ENCODE data around the gene GLTP. TPM values are rescaled to one million over a fixed set of nuclear protein-coding genes. Genes with fewer than 3 reads are reported as not detected.

Gene GLTP
- total RNA-seq, 4 donors from 2014 or later = 8.7 to 53.9 (median 24.6) TPM

GRCh38 chr12:109828754-109829511 is 51.4 kb downstream of the GLTP start:
- no peak for TF ChIP-seq POLR2A (IDR thresholded peaks at IDR 0.05)
- TF ChIP-seq CTCF (IDR thresholded peaks at IDR 0.05) = no peak
- H3K9me3 ChIP-seq = no peaks in the 10 kb centered on the region

GRCh38 chr12:109827566-109828550 is 52.5 kb downstream of the GLTP start:
- no peaks in the 10 kb centered on the region for H3K9me3 ChIP-seq
- DNase-seq = no peak

More at GRCh38 chr12:109828754-109829511, 51.4 kb downstream of the GLTP start:
- no peak overlapping the region for H3K4me3 ChIP-seq
- no peak for DNase-seq
- no peak overlapping the region for H3K27ac ChIP-seq
- H3K4me1 ChIP-seq = peaks cover 0 to 7% of the 10 kb centered on the region in 2 donors
- intact Hi-C loops (cut with DNase I; ENCODE audit: low total_unique reads) = no loop called here
- H3K36me3 ChIP-seq = no peaks in the 10 kb centered on the region
- no peaks in the 10 kb centered on the region for H3K27me3 ChIP-seq

GRCh38 chr12:109827080-109827479 is 53.3 kb downstream of the GLTP start:
- no peak overlapping the region for H3K27ac ChIP-seq
- H3K4me3 ChIP-seq = no peak overlapping the region
- no peaks in the 10 kb centered on the region for H3K36me3 ChIP-seq
- DNase-seq = no peak
- intact Hi-C loops (cut with DNase I; ENCODE audit: low total_unique reads) = no loop called here
- no peaks in the 10 kb centered on the region for H3K27me3 ChIP-seq
- H3K9me3 ChIP-seq = no peaks in the 10 kb centered on the region
- no peak for TF ChIP-seq CTCF (IDR thresholded peaks at IDR 0.05)
- TF ChIP-seq POLR2A (IDR thresholded peaks at IDR 0.05) = no peak
- no peaks in the 10 kb centered on the region for H3K4me1 ChIP-seq

More at GRCh38 chr12:109827566-109828550, 52.5 kb downstream of the GLTP start:
- Histone ChIP-seq H3K27me3 (no peaks in the 10 kb centered on the region), H3K27ac (no peak overlapping the region), H3K4me1 (peaks cover 0 to under 1% of the 10 kb centered on the region in 2 donors), H3K36me3 (no peaks in the 10 kb centered on the region), H3K4me3 (no peak overlapping the region)
- intact Hi-C loops (cut with DNase I; ENCODE audit: low total_unique reads) = no loop called here
- TF ChIP-seq CTCF (IDR thresholded peaks at IDR 0.05) (no peak), POLR2A (IDR thresholded peaks at IDR 0.05) (no peak)

GRCh38 chr12:109824731-109825130 is 55.6 kb downstream of the GLTP start:
- Histone ChIP-seq H3K9me3 (no peaks in the 10 kb centered on the region), H3K27me3 (no peaks in the 10 kb centered on the region), H3K4me3 (no peak overlapping the region), H3K4me1 (no peaks in the 10 kb centered on the region), H3K27ac (no peak overlapping the region), H3K36me3 (no peaks in the 10 kb centered on the region)
- DNase-seq = no peak
- TF ChIP-seq POLR2A (IDR thresholded peaks at IDR 0.05) (no peak), CTCF (IDR thresholded peaks at IDR 0.05) (no peak)
- intact Hi-C loops (cut with DNase I; ENCODE audit: low total_unique reads) = no loop called here
